ENCODE data around the gene SCGB1D1. TPM values are rescaled to one million over a fixed set of nuclear protein-coding genes. Genes with fewer than 3 reads are reported as not detected.

The SCGB1D1 gene
- total and polyA plus RNA-seq, 10 of the 15 experiments (the other 5 are each of a cell fraction or from before 2014, with no cell fraction given) = not detected

DNA sequence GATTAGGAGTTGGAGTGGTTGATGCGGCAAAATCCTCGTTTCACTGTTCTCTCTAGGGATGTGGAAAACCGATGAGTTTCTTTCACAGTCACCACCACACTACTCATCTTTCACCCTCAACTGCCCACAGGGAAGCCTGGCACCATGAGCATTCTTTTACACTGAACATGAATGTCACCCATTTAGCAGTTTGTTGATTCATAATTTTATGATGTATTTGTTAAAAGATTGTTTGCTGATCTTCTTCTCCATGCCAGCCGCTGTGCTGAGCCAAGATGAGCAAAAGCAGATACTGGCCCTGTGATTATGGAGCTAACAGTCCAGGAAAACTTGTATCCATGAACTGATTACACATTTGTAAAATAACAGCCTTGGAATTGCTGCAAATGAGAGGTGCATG, 48.1 kb downstream of the SCGB1D1 start (continued):
- TF ChIP-seq EZH2 (IDR thresholded peaks at IDR 0.05; ENCODE audit: borderline replicate concordance, control insufficient read depth, low read depth, low read length) = no peak
- no peak for TF ChIP-seq POLR2A (IDR thresholded peaks at IDR 0.05; ENCODE audit: low read depth, low read length)
- TF ChIP-seq LARP7 (IDR thresholded peaks at IDR 0.05) = no peak
- TF ChIP-seq, protein P1, sequence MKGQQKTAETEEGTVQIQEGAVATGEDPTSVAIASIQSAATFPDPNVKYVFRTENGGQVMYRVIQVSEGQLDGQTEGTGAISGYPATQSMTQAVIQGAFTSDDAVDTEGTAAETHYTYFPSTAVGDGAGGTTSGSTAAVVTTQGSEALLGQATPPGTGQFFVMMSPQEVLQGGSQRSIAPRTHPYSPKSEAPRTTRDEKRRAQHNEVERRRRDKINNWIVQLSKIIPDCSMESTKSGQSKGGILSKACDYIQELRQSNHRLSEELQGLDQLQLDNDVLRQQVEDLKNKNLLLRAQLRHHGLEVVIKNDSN (IDR thresholded peaks at IDR 0.05; ENCODE audit: borderline replicate concordance, extremely low read length, insufficient read depth, low read depth, low read length) = no peak
- TF ChIP-seq, protein P2, sequence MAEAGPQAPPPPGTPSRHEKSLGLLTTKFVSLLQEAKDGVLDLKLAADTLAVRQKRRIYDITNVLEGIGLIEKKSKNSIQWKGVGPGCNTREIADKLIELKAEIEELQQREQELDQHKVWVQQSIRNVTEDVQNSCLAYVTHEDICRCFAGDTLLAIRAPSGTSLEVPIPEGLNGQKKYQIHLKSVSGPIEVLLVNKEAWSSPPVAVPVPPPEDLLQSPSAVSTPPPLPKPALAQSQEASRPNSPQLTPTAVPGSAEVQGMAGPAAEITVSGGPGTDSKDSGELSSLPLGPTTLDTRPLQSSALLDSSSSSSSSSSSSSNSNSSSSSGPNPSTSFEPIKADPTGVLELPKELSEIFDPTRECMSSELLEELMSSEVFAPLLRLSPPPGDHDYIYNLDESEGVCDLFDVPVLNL (IDR thresholded peaks at IDR 0.05; ENCODE audit: low read depth, low read length) = no peak
- TF ChIP-seq FOS (IDR thresholded peaks at IDR 0.05; ENCODE audit: borderline replicate concordance, extremely low read depth, insufficient read length) = no peak
- TF ChIP-seq MXI1 (IDR thresholded peaks at IDR 0.05; ENCODE audit: low read depth, low read length) = no peak
- TF ChIP-seq, protein P3, sequence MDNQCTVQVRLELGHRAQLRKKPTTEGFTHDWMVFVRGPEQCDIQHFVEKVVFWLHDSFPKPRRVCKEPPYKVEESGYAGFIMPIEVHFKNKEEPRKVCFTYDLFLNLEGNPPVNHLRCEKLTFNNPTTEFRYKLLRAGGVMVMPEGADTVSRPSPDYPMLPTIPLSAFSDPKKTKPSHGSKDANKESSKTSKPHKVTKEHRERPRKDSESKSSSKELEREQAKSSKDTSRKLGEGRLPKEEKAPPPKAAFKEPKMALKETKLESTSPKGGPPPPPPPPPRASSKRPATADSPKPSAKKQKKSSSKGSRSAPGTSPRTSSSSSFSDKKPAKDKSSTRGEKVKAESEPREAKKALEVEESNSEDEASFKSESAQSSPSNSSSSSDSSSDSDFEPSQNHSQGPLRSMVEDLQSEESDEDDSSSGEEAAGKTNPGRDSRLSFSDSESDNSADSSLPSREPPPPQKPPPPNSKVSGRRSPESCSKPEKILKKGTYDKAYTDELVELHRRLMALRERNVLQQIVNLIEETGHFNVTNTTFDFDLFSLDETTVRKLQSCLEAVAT (IDR thresholded peaks at IDR 0.05) = no peak

DNA sequence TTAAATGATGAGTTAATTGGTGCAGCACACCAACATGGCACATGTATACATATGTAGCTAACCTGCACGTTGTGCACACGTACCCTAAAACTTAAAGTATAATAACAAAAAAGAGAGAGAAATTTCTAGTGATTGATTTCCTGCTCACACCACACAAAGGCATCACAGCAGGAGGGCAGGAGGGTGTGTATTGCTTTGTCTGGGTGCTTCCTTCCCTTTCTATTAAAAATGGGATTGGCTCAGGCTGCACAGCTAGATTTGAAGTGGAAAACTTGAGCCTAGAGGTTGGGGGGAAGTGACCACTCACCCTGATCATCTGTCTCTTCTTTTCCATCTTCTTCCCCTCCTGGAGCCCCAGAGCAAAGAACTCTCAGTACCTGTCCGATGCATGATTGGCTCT, 51.1 kb downstream of the SCGB1D1 start:
- POLR2A ChIA-PET = no interaction called here
- H3K4me1 ChIP-seq (ENCODE audit: control insufficient read depth, insufficient read depth, low read length) = no peaks in the 10 kb centered on the region
- in situ Hi-C loops (cut with MboI) = no loop called here
- TF ChIP-seq, protein P4, sequence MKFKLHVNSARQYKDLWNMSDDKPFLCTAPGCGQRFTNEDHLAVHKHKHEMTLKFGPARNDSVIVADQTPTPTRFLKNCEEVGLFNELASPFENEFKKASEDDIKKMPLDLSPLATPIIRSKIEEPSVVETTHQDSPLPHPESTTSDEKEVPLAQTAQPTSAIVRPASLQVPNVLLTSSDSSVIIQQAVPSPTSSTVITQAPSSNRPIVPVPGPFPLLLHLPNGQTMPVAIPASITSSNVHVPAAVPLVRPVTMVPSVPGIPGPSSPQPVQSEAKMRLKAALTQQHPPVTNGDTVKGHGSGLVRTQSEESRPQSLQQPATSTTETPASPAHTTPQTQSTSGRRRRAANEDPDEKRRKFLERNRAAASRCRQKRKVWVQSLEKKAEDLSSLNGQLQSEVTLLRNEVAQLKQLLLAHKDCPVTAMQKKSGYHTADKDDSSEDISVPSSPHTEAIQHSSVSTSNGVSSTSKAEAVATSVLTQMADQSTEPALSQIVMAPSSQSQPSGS (IDR thresholded peaks at IDR 0.05; ENCODE audit: low read length) = no peak
- TF ChIP-seq, protein P5, sequence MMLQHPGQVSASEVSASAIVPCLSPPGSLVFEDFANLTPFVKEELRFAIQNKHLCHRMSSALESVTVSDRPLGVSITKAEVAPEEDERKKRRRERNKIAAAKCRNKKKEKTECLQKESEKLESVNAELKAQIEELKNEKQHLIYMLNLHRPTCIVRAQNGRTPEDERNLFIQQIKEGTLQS (IDR thresholded peaks at IDR 0.05; ENCODE audit: borderline replicate concordance, extremely low read depth, low read depth, low read length) = no peak
- no peak for TF ChIP-seq BMI1 (IDR thresholded peaks at IDR 0.05; ENCODE audit: borderline replicate concordance)
- TF ChIP-seq RB1 (IDR thresholded peaks at IDR 0.05; ENCODE audit: borderline replicate concordance) = no peak
- TF ChIP-seq ESRRA (IDR thresholded peaks at IDR 0.05; ENCODE audit: low read length) = no peak
- no peak for TF ChIP-seq CHD1 (IDR thresholded peaks at IDR 0.05; ENCODE audit: low read depth, low read length)
- no peak for TF ChIP-seq FOXK2 (IDR thresholded peaks at IDR 0.05)
- TF ChIP-seq DPF2 (IDR thresholded peaks at IDR 0.05) = no peak
- no peak for TF ChIP-seq SMAD5 (IDR thresholded peaks at IDR 0.05; ENCODE audit: low read depth)
- TF ChIP-seq SMC3 (IDR thresholded peaks at IDR 0.05; ENCODE audit: borderline replicate concordance, low read length) = no peak
- TF ChIP-seq ZNF622 (IDR thresholded peaks at IDR 0.05) = no peak
- no peak for TF ChIP-seq SMARCA5 (IDR thresholded peaks at IDR 0.05)
- no peak for TF ChIP-seq POU2F2 (IDR thresholded peaks at IDR 0.05; ENCODE audit: borderline replicate concordance, low read depth, low read length)

More for the DNA sequence above, 51.1 kb downstream of the SCGB1D1 start:
- BruUV-seq (replicated peaks) = no TSS peak
- no peak overlapping the region for H3K9ac ChIP-seq (ENCODE audit: control insufficient read depth, insufficient read depth, low read length)
- no peaks in the 10 kb centered on the region for H3K9me3 ChIP-seq (replicated peaks; ENCODE audit: control insufficient read depth, insufficient read depth, low read length)
- ChIA-PET CTCF (no interaction called here), RAD21 (ENCODE audit: unreplicated experiment) (no interaction called here), SMC1A (ENCODE audit: uncharacterized antibody, unreplicated experiment) (no interaction called here)
- no peak overlapping the region for H3K4me2 ChIP-seq (ENCODE audit: control insufficient read depth, insufficient read depth)
- intact Hi-C loops (cut with micrococcal nuclease; ENCODE audit: unreplicated experiment) = no loop called here
- H3K4me3 ChIP-seq = no peak overlapping the region
- no peak for DNase-seq (ENCODE audit: low read depth, low spot score)
- ATAC-seq = no peak
- no peak overlapping the region for H2AFZ ChIP-seq (ENCODE audit: control insufficient read depth, low read depth, low read length)
- no peak for FAIRE-seq
- no peaks in the 10 kb centered on the region; a peak in 2 of 4 replicates for H3K27me3 ChIP-seq (replicated peaks in 1 of 2; ENCODE audit: control insufficient read depth in 2 of 2, insufficient read depth in 2 of 2, low read length in 1 of 2)
- H3K36me3 ChIP-seq (ENCODE audit: control insufficient read depth in 2 of 2, insufficient read depth in 2 of 2, low read length in 1 of 2) = no peaks in the 10 kb centered on the region
- 29% methylated on average over 3 of the region's 3 CpGs for WGBS (ENCODE audit: insufficient coverage, insufficient replicate concordance, low lambda C conversion rate, missing lambda C conversion rate)
- H3K79me2 ChIP-seq (ENCODE audit: control insufficient read depth, insufficient read depth, low read length) = no peaks in the 10 kb centered on the region
- no peaks in the 10 kb centered on the region for H4K20me1 ChIP-seq (ENCODE audit: control insufficient read depth, insufficient read depth)
- no peak overlapping the region for H3K27ac ChIP-seq (ENCODE audit: control insufficient read depth, insufficient read depth)

Data from GM12878 (cell line).